ENCODE data around the gene POLE. TPM values are rescaled to one million over a fixed set of nuclear protein-coding genes. Genes with fewer than 3 reads are reported as not detected.

The POLE gene
- total and polyA plus RNA-seq, 4 donors = 7.6 to 39.2 (median 19.7) TPM

DNA sequence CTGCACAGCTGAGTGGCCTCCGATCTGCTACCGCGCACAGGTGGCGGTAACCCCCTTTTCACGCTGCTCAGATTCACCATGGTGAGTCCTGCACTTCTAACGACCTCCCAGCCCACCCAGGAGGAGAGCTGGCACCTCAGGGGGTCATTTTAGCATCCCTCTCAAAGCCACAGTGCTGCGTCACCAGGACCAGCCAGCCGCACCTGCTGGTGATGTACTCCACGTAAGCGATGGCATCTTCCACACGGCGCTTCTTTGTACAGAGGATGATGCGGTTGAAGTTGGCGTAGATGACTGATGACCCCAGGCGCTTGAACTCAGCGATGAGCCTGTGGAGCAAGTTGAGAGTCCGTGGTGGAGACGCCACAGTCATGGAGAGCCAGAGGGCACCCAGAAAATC is 49.3 kb downstream of the POLE start:
- no peaks in the 10 kb centered on the region for H3K4me1 ChIP-seq (ENCODE audit: control insufficient read depth in 4 of 4, insufficient read depth in 4 of 4, low read length in 3 of 4)
- H3K4me3 ChIP-seq (ENCODE audit: low read depth in 1 of 3, low read length in 3 of 3) = no peak overlapping the region
- 96% methylated on average over 18 of the region's 18 CpGs for WGBS
- H3K27me3 ChIP-seq (ENCODE audit: control insufficient read depth in 4 of 4, insufficient read depth in 4 of 4, low read length in 3 of 4) = no peaks in the 10 kb centered on the region
- TF ChIP-seq HNF4A (conservative IDR thresholded peaks at IDR 0.05) = no peak
- no peak for TF ChIP-seq EGR1 (IDR thresholded peaks at IDR 0.05; ENCODE audit: low read depth in 2 of 2)
- no peak for TF ChIP-seq GABPA (IDR thresholded peaks at IDR 0.05 in 1 of 2, conservative IDR thresholded peaks at IDR 0.05 in 1 of 2)
- TF ChIP-seq, protein P1, sequence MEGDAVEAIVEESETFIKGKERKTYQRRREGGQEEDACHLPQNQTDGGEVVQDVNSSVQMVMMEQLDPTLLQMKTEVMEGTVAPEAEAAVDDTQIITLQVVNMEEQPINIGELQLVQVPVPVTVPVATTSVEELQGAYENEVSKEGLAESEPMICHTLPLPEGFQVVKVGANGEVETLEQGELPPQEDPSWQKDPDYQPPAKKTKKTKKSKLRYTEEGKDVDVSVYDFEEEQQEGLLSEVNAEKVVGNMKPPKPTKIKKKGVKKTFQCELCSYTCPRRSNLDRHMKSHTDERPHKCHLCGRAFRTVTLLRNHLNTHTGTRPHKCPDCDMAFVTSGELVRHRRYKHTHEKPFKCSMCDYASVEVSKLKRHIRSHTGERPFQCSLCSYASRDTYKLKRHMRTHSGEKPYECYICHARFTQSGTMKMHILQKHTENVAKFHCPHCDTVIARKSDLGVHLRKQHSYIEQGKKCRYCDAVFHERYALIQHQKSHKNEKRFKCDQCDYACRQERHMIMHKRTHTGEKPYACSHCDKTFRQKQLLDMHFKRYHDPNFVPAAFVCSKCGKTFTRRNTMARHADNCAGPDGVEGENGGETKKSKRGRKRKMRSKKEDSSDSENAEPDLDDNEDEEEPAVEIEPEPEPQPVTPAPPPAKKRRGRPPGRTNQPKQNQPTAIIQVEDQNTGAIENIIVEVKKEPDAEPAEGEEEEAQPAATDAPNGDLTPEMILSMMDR (IDR thresholded peaks at IDR 0.05; ENCODE audit: low read depth, low read length, missing input control) = no peak
- TF ChIP-seq, protein P2, sequence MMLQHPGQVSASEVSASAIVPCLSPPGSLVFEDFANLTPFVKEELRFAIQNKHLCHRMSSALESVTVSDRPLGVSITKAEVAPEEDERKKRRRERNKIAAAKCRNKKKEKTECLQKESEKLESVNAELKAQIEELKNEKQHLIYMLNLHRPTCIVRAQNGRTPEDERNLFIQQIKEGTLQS (IDR thresholded peaks at IDR 0.05) = no peak
- TF ChIP-seq, protein P3, sequence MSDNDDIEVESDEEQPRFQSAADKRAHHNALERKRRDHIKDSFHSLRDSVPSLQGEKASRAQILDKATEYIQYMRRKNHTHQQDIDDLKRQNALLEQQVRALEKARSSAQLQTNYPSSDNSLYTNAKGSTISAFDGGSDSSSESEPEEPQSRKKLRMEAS (IDR thresholded peaks at IDR 0.05) = no peak
- no peak for TF ChIP-seq SP1 (IDR thresholded peaks at IDR 0.05)
- no peak for TF ChIP-seq TAF1 (conservative IDR thresholded peaks at IDR 0.05)
- TF ChIP-seq RAD21 (IDR thresholded peaks at IDR 0.05) = no peak
- TF ChIP-seq HNF4G (IDR thresholded peaks at IDR 0.05) = no peak
- no peak for TF ChIP-seq YY1 (IDR thresholded peaks at IDR 0.05)
- TF ChIP-seq NR2F2 (IDR thresholded peaks at IDR 0.05) = no peak
- TF ChIP-seq, protein P4, sequence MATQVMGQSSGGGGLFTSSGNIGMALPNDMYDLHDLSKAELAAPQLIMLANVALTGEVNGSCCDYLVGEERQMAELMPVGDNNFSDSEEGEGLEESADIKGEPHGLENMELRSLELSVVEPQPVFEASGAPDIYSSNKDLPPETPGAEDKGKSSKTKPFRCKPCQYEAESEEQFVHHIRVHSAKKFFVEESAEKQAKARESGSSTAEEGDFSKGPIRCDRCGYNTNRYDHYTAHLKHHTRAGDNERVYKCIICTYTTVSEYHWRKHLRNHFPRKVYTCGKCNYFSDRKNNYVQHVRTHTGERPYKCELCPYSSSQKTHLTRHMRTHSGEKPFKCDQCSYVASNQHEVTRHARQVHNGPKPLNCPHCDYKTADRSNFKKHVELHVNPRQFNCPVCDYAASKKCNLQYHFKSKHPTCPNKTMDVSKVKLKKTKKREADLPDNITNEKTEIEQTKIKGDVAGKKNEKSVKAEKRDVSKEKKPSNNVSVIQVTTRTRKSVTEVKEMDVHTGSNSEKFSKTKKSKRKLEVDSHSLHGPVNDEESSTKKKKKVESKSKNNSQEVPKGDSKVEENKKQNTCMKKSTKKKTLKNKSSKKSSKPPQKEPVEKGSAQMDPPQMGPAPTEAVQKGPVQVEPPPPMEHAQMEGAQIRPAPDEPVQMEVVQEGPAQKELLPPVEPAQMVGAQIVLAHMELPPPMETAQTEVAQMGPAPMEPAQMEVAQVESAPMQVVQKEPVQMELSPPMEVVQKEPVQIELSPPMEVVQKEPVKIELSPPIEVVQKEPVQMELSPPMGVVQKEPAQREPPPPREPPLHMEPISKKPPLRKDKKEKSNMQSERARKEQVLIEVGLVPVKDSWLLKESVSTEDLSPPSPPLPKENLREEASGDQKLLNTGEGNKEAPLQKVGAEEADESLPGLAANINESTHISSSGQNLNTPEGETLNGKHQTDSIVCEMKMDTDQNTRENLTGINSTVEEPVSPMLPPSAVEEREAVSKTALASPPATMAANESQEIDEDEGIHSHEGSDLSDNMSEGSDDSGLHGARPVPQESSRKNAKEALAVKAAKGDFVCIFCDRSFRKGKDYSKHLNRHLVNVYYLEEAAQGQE (IDR thresholded peaks at IDR 0.05) = no peak
- no peak for TF ChIP-seq FOXA2 (IDR thresholded peaks at IDR 0.05)
- no peak for TF ChIP-seq RXRA (IDR thresholded peaks at IDR 0.05)
- no peak for TF ChIP-seq JUND (IDR thresholded peaks at IDR 0.05)
- no peak overlapping the region for H3K27ac ChIP-seq (ENCODE audit: low read depth in 1 of 2, low read length in 2 of 2)
- H3K36me3 ChIP-seq (ENCODE audit: control insufficient read depth in 4 of 4, insufficient read depth in 3 of 4, low read depth in 1 of 4, low read length in 3 of 4) = peaks cover 10 to 83% (median 48%) of the 10 kb centered on the region in 4 donors
- no peak overlapping the region for H3K9ac ChIP-seq (ENCODE audit: low read depth in 1 of 2, low read length in 2 of 2)
- H3K9me3 ChIP-seq (ENCODE audit: control insufficient read depth in 4 of 4, low read length in 3 of 4) = no peaks in the 10 kb centered on the region
- DNase-seq (ENCODE audit: low spot score) = no peak

DNA sequence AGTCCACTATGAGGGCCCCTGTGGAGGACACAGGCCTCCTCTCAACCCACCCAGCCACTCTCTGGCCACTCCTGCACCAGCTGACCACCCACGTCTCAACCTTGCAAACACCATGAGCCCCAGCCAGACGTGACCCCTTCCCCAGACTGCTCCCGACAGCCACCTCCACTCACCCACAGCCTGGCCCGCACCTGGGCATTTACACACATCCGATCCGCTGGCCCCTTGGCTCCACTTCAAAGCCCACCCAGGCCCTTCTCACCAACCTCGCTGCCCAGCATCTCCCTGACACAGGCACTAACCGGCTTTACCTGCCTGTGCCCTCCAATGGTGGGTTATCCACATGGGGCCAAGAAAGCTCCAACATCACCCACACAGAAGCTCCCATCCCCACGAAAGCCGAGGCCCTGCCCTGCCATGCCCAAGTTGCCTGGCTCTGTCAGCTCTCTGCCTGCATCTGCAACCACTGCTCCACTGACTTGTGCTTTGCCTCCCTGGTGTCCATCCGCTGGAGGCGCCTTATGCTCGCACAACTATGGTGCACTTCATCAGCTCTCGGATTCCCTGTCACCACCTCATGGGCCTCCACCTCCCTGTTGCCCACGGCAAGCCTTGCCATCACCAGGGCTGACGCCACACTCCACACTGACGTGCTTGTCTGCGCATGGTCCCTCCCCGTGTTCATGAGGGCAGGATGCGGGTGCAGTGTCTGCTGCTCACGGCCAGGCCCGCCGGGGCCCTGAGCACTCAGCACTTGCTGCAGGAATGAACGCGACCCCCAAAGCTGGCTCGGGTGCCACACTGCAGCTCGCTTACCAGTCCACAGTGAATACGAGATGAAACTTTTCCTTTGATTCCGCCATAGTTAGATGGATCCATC is 51.8 kb downstream of the POLE start:
- H3K36me3 ChIP-seq (ENCODE audit: control insufficient read depth in 4 of 4, insufficient read depth in 3 of 4, low read depth in 1 of 4, low read length in 3 of 4) = peaks cover 4 to 82% (median 53%) of the 10 kb centered on the region in 4 donors
- no peak overlapping the region for H3K9ac ChIP-seq (ENCODE audit: low read depth in 1 of 2, low read length in 2 of 2)
- DNase-seq (ENCODE audit: low spot score) = no peak
- H3K9me3 ChIP-seq (ENCODE audit: control insufficient read depth in 4 of 4, low read length in 3 of 4) = no peaks in the 10 kb centered on the region
- no peak overlapping the region for H3K27ac ChIP-seq (ENCODE audit: low read depth in 1 of 2, low read length in 2 of 2)
- H3K27me3 ChIP-seq (ENCODE audit: control insufficient read depth in 4 of 4, insufficient read depth in 4 of 4, low read length in 3 of 4) = no peaks in the 10 kb centered on the region
- WGBS = 97% methylated on average over 29 of the region's 29 CpGs
- TF ChIP-seq HNF4A (conservative IDR thresholded peaks at IDR 0.05) (no peak), FOXA2 (IDR thresholded peaks at IDR 0.05) (no peak), RXRA (IDR thresholded peaks at IDR 0.05) (no peak), GABPA (IDR thresholded peaks at IDR 0.05 in 1 of 2, conservative IDR thresholded peaks at IDR 0.05 in 1 of 2) (no peak), TAF1 (conservative IDR thresholded peaks at IDR 0.05) (no peak), JUND (IDR thresholded peaks at IDR 0.05) (no peak), SP1 (IDR thresholded peaks at IDR 0.05) (no peak), HNF4G (IDR thresholded peaks at IDR 0.05) (no peak), NR2F2 (IDR thresholded peaks at IDR 0.05) (no peak), EGR1 (IDR thresholded peaks at IDR 0.05; ENCODE audit: low read depth in 2 of 2) (no peak)
- TF ChIP-seq, protein P5, sequence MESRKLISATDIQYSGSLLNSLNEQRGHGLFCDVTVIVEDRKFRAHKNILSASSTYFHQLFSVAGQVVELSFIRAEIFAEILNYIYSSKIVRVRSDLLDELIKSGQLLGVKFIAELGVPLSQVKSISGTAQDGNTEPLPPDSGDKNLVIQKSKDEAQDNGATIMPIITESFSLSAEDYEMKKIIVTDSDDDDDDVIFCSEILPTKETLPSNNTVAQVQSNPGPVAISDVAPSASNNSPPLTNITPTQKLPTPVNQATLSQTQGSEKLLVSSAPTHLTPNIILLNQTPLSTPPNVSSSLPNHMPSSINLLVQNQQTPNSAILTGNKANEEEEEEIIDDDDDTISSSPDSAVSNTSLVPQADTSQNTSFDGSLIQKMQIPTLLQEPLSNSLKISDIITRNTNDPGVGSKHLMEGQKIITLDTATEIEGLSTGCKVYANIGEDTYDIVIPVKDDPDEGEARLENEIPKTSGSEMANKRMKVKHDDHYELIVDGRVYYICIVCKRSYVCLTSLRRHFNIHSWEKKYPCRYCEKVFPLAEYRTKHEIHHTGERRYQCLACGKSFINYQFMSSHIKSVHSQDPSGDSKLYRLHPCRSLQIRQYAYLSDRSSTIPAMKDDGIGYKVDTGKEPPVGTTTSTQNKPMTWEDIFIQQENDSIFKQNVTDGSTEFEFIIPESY (IDR thresholded peaks at IDR 0.05) = no peak
- TF ChIP-seq, protein P4 (IDR thresholded peaks at IDR 0.05) = no peak
- no peaks in the 10 kb centered on the region for H3K4me1 ChIP-seq (ENCODE audit: control insufficient read depth in 4 of 4, insufficient read depth in 4 of 4, low read length in 3 of 4)
- no peak overlapping the region for H3K4me3 ChIP-seq (ENCODE audit: low read depth in 1 of 3, low read length in 3 of 3)
